HepG2 (cell line): ENCODE results near the gene TAF12. TPM values are rescaled to one million over a fixed set of nuclear protein-coding genes. Genes with fewer than 3 reads are reported as not detected.

Source experiments
- ATF1 ChIP-seq: IDR thresholded peaks from 2 replicates; pipeline ENCODE4 v1.6.1; 2016; ENCODE audit warnings: mild to moderate bottlenecking, control low read depth
- ERF ChIP-seq: IDR thresholded peaks from 2 replicates; pipeline ENCODE4 v1.6.1; 2018; ENCODE audit warnings: missing biosample characterization, missing genetic modification reagents
- GPN1 ChIP-seq: sonication (generic); formaldehyde crosslinking; IDR thresholded peaks from 2 replicates; pipeline ENCODE4 v1.5.1; 2020; ENCODE audit warnings: missing genetic modification reagents, borderline replicate concordance
- HCFC1 ChIP-seq: fragments of 150-350 bp; IDR thresholded peaks from 2 replicates; pipeline ENCODE4 v1.6.1; 2014; ENCODE audit warnings: low read depth, low read length
- HMGA1 ChIP-seq: sonication (generic); formaldehyde crosslinking; conservative IDR thresholded peaks from 2 replicates; pipeline ENCODE4 v1.4.0; 2020; ENCODE audit warnings: missing genetic modification reagents
- KDM3A ChIP-seq: IDR thresholded peaks from 2 replicates; pipeline ENCODE4 v1.6.1; 2018; ENCODE audit warnings: low read depth, missing compliant biosample characterization
- MAFF ChIP-seq: IDR thresholded peaks from 2 replicates; pipeline ENCODE4 v1.6.1; 2011; ENCODE audit warnings: low read depth, low read length, improper control_type of control experiment
- MBNL3 ChIP-seq: fragments of 250-450 bp; sonication (Bioruptor Pico); conservative IDR thresholded peaks from 2 replicates; pipeline ENCODE4 v1.8.0; 2022; ENCODE audit warnings: mild to moderate bottlenecking, inconsistent platforms
- RFXAP ChIP-seq: sonication (generic); formaldehyde crosslinking; IDR thresholded peaks from 2 replicates; pipeline ENCODE4 v1.4.0; 2020; ENCODE audit warnings: missing genetic modification reagents, borderline replicate concordance
- SP1 ChIP-seq, 2 experiments: fragments of 450-650 bp in 1 of 2; sonication (generic) in 1 of 2; formaldehyde crosslinking in 1 of 2; IDR thresholded peaks; 2 replicates each; pipeline versions ENCODE4 v1.4.0 to v1.6.1; 2016 to 2020; ENCODE audit warnings: missing genetic modification reagents in 1 of 2
- TAF1 ChIP-seq: sonication (generic); formaldehyde crosslinking; IDR thresholded peaks from 2 replicates; pipeline ENCODE4 v1.4.0; 2020; ENCODE audit warnings: missing genetic modification reagents
- TBL1XR1 ChIP-seq: fragments of 150-350 bp; IDR thresholded peaks from 2 replicates; pipeline ENCODE4 v1.6.1; 2014; ENCODE audit warnings: borderline replicate concordance, low read length; ENCODE audit not compliant: partially characterized antibody
- TBX2 ChIP-seq: sonication (generic); formaldehyde crosslinking; IDR thresholded peaks from 2 replicates; pipeline ENCODE4 v1.5.0; 2020; ENCODE audit warnings: missing genetic modification reagents, mild to moderate bottlenecking, borderline replicate concordance
- ZNF136 ChIP-seq: sonication (generic); formaldehyde crosslinking; IDR thresholded peaks from 2 replicates; pipeline ENCODE4 v1.8.1; 2022; ENCODE audit warnings: low read depth, mild to moderate bottlenecking, moderate library complexity, missing genetic modification reagents
- ZNF180 ChIP-seq: sonication (generic); formaldehyde crosslinking; IDR thresholded peaks from 2 replicates; pipeline ENCODE4 v1.4.0; 2020; ENCODE audit warnings: low read depth, missing genetic modification reagents, borderline replicate concordance
- ZNF30 ChIP-seq: sonication (generic); formaldehyde crosslinking; IDR thresholded peaks from 2 replicates; pipeline ENCODE4 v1.5.0; 2020; ENCODE audit warnings: mild to moderate bottlenecking, missing genetic modification reagents
- ZNF607 ChIP-seq: sonication (generic); formaldehyde crosslinking; IDR thresholded peaks from 2 replicates; pipeline ENCODE4 v1.5.1; 2020; ENCODE audit warnings: missing genetic modification reagents, mild to moderate bottlenecking, borderline replicate concordance
- ZNF709 ChIP-seq: sonication (generic); formaldehyde crosslinking; IDR thresholded peaks from 2 replicates; pipeline ENCODE4 v1.5.0; 2020; ENCODE audit warnings: mild to moderate bottlenecking, missing genetic modification reagents
- ZNF746 ChIP-seq: sonication (generic); formaldehyde crosslinking; IDR thresholded peaks from 2 replicates; pipeline ENCODE4 v1.8.0; 2022; ENCODE audit warnings: mild to moderate bottlenecking, missing genetic modification reagents
- ZNF776 ChIP-seq: sonication (generic); formaldehyde crosslinking; IDR thresholded peaks from 2 replicates; pipeline ENCODE4 v1.4.0; 2020; ENCODE audit warnings: mild to moderate bottlenecking, missing genetic modification reagents
- ZNF777 ChIP-seq: sonication (generic); formaldehyde crosslinking; IDR thresholded peaks from 2 replicates; pipeline ENCODE4 v1.4.0; 2020; ENCODE audit warnings: missing genetic modification reagents
- polyA plus RNA-seq, 8 experiments: library from polyadenylated mRNA; depleted of rRNA in 3 of 8; stranded (reverse) in 7 of 8; unstranded in 1 of 8; fragments of >200 nt; fragmentation: Illumina TruSeq in 4 of 8; extraction: Trizol in 4 of 8; gene quantifications; 2 replicates each; pipeline versions ENCODE4 v1.2.1 to v1.2.3, GENCODE V29; 2011 to 2016; ENCODE audit warnings: low read depth in 4 of 8, missing spikeins in 1 of 8, mixed read lengths in 1 of 8; ENCODE audit not compliant: insufficient read depth in 1 of 8
- total RNA-seq, 5 experiments: library from RNA; depleted of rRNA; stranded (reverse); fragments of >200 nt; fragmentation: Illumina TruSeq; extraction: Trizol; gene quantifications; 2 replicates each; pipeline ENCODE4 v1.2.3, GENCODE V29; 2016; ENCODE audit warnings: low read depth in 1 of 5
- TF ChIP-seq, protein P1 (sequence below): sonication (generic); formaldehyde crosslinking; IDR thresholded peaks from 2 replicates; pipeline ENCODE4 v1.4.0; 2020; ENCODE audit warnings: missing genetic modification reagents
- TF ChIP-seq, protein P2 (sequence below): sonication (generic); formaldehyde crosslinking; IDR thresholded peaks from 2 replicates; pipeline ENCODE4 v1.4.0; 2020; ENCODE audit warnings: mild to moderate bottlenecking, missing genetic modification reagents
- TF ChIP-seq, protein P3 (sequence below): sonication (generic); formaldehyde crosslinking; IDR thresholded peaks from 2 replicates; pipeline ENCODE4 v1.4.0; 2020; ENCODE audit warnings: mild to moderate bottlenecking, missing genetic modification reagents
- TF ChIP-seq, protein P4 (sequence below): sonication (generic); formaldehyde crosslinking; IDR thresholded peaks from 2 replicates; pipeline ENCODE4 v1.8.0; 2023; ENCODE audit warnings: mild to moderate bottlenecking, missing genetic modification reagents

Gene TAF12
- total and polyA plus RNA-seq, 2 of the 13 experiments (the other 11 are each of a cell fraction or from before 2014, with no cell fraction given), result 16.3 to 17.1 TPM

DNA sequence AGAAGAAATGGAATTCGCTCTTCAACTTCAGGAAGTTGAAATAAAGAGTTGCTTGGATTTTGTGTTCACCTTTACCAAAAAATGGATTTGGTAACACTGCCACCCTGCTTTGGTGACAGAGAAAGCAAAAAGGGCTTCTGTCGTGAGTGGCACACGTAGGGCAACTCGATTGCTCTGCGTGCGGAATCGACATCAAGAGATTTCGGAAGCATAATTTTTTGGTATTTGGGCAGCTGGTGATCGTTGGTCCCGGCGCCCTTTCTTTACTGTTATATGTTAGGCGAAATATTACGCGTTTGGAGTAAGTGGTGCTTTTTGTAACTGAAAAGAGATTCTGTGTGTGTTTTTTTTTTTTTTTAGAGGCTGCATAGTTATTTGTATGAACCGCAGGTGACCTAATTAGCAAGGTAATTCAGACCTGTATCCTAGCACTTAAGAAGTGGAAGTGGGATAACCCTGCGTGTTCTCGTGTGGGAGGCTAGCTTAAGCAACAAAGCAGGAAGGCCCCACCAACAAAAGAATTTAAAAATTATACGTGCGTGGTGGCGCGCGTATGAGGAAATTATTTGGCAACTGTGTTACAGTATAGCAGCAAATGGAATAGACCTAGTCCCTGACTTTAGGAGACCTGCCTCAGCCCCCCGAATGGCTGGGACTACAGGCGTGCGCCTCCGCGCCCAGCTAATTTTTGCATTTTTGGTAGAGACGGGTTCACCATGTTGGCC lies 5.8 kb upstream of the TAF12 start, which contains the start of gene RNU11 (continued):
- TF ChIP-seq, protein P1, sequence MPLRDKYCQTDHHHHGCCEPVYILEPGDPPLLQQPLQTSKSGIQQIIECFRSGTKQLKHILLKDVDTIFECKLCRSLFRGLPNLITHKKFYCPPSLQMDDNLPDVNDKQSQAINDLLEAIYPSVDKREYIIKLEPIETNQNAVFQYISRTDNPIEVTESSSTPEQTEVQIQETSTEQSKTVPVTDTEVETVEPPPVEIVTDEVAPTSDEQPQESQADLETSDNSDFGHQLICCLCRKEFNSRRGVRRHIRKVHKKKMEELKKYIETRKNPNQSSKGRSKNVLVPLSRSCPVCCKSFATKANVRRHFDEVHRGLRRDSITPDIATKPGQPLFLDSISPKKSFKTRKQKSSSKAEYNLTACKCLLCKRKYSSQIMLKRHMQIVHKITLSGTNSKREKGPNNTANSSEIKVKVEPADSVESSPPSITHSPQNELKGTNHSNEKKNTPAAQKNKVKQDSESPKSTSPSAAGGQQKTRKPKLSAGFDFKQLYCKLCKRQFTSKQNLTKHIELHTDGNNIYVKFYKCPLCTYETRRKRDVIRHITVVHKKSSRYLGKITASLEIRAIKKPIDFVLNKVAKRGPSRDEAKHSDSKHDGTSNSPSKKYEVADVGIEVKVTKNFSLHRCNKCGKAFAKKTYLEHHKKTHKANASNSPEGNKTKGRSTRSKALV, result peak; percentile 67; the same call in 1 of the 2 replicates
- TF ChIP-seq TAF1 (CRISPR knock-in tag) (no peak; the same call in 1 of the 2 replicates), ATF1 (CRISPR knock-in tag) (peak; percentile 84), HCFC1 (peak; percentile 55; the same call in 1 of the 2 replicates), ZNF777 (CRISPR knock-in tag) (no peak; the same call in 1 of the 2 replicates), ZNF709 (peak; percentile 79; the same call in 1 of the 2 replicates), ZNF746 (CRISPR knock-in tag) (peak; percentile 89; the same call in 1 of the 2 replicates), TBL1XR1 (peak; percentile 92), ZNF607 (no peak), ZNF136 (CRISPR knock-in tag) (no peak; the same call in 1 of the 2 replicates), MBNL3 (CRISPR knock-in tag) (0 out of 2 replicates have a peak, but pooled peaks have one; percentile 84), ZNF30 (no peak; the same call in 1 of the 2 replicates), SP1 (IDR thresholded peaks at IDR 0.05) (no peak), SP1 (CRISPR knock-in tag; IDR thresholded peaks at IDR 0.05) (peak; percentile 72; the same call in 1 of the 2 replicates), MAFF (peak; percentile 30; the same call in 1 of the 2 replicates), GPN1 (peak; percentile 87; the same call in 1 of the 2 replicates), RFXAP (CRISPR knock-in tag) (peak; percentile 92), ERF (CRISPR knock-in tag) (peak; percentile 88), ZNF180 (CRISPR knock-in tag) (0 out of 2 replicates have a peak, but pooled peaks have one; percentile 80), HMGA1 (CRISPR knock-in tag) (no peak), TBX2 (CRISPR knock-in tag) (peak; percentile 80), ZNF776 (CRISPR knock-in tag) (no peak), KDM3A (CRISPR knock-in tag) (peak; percentile 98)
- TF ChIP-seq, protein P2, sequence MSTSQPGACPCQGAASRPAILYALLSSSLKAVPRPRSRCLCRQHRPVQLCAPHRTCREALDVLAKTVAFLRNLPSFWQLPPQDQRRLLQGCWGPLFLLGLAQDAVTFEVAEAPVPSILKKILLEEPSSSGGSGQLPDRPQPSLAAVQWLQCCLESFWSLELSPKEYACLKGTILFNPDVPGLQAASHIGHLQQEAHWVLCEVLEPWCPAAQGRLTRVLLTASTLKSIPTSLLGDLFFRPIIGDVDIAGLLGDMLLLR (CRISPR knock-in tag), result no peak
- TF ChIP-seq, protein P3, sequence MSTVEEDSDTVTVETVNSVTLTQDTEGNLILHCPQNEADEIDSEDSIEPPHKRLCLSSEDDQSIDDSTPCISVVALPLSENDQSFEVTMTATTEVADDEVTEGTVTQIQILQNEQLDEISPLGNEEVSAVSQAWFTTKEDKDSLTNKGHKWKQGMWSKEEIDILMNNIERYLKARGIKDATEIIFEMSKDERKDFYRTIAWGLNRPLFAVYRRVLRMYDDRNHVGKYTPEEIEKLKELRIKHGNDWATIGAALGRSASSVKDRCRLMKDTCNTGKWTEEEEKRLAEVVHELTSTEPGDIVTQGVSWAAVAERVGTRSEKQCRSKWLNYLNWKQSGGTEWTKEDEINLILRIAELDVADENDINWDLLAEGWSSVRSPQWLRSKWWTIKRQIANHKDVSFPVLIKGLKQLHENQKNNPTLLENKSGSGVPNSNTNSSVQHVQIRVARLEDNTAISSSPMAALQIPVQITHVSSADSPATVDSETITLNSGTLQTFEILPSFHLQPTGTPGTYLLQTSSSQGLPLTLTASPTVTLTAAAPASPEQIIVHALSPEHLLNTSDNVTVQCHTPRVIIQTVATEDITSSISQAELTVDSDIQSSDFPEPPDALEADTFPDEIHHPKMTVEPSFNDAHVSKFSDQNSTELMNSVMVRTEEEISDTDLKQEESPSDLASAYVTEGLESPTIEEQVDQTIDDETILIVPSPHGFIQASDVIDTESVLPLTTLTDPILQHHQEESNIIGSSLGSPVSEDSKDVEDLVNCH (CRISPR knock-in tag), result no peak
- TF ChIP-seq, protein P4, sequence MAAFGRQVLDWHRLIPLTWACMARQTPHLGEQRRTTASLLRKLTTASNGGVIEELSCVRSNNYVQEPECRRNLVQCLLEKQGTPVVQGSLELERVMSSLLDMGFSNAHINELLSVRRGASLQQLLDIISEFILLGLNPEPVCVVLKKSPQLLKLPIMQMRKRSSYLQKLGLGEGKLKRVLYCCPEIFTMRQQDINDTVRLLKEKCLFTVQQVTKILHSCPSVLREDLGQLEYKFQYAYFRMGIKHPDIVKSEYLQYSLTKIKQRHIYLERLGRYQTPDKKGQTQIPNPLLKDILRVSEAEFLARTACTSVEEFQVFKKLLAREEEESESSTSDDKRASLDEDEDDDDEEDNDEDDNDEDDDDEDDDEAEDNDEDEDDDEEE (CRISPR knock-in tag), result no peak
